GM18867 (cell line): ENCODE measurements around the gene UTP11.
A peak's percentile ranks its signal among the peaks of the same experiment; 100 is the strongest.

Source experiments
- ATAC-seq: cut with Tn5 transposase; IDR thresholded peaks from one replicate; pipeline ENCODE4 v1.9.1; 2021; ENCODE audit warnings: mild to moderate bottlenecking, moderate library complexity; ENCODE audit not compliant: unreplicated experiment

Gene UTP11

DNA sequence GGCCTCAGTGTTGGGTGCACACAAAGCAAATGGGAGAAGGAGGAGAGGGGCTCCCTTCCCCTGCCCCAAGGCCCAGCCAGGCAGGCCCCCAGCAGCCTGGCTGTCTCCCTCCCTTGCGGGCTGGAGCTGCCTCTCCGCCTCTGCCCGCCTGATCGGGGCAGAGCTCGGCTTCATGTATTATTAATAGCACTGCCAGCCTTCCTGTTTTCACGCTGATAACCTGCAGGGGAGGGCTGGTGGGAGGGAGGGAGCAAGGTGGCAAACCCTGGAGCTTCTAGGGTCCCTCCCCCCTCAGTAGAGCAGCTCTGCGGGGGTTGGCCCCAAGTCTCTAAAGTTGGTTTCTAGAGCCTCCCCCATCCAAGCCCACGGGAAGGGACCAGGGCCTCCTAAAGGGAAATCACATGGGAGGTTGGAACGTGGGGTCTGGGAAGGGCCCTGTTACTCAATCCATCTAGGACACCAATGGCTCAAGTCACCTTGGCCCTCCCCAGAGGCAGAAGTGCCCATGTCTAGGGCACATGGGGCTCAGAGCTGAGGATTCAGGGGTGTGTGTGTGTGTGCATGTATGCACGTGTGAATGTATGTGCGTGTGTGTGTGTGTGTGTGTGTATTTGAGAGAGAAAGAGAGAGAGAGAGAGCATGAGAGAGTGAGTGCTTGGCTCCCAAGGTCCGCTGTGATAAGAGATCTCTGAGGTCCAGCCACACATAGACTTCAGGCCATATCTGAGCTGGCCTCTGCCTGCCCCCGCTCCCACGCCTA, 55.9 kb downstream of the UTP11 start:
- no peak for ATAC-seq

DNA sequence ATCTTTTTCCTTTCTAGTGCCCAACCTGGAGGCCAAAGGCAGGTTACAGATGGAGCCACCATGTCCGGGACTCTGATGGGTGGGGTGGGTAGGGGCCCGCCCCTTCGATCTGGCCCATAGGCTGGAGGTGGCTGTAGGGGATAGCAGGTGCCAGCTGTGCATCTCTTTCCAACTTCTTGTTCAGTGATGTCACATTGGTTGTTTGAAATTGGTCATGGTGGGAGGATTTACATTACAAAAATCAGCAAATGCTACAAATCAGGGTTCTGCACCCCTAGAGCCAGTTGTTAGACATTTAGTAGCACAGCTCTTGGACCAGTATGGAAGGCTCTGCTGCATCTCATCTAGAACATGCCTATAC, 56.4 kb downstream of the UTP11 start:
- ATAC-seq, result no peak

DNA sequence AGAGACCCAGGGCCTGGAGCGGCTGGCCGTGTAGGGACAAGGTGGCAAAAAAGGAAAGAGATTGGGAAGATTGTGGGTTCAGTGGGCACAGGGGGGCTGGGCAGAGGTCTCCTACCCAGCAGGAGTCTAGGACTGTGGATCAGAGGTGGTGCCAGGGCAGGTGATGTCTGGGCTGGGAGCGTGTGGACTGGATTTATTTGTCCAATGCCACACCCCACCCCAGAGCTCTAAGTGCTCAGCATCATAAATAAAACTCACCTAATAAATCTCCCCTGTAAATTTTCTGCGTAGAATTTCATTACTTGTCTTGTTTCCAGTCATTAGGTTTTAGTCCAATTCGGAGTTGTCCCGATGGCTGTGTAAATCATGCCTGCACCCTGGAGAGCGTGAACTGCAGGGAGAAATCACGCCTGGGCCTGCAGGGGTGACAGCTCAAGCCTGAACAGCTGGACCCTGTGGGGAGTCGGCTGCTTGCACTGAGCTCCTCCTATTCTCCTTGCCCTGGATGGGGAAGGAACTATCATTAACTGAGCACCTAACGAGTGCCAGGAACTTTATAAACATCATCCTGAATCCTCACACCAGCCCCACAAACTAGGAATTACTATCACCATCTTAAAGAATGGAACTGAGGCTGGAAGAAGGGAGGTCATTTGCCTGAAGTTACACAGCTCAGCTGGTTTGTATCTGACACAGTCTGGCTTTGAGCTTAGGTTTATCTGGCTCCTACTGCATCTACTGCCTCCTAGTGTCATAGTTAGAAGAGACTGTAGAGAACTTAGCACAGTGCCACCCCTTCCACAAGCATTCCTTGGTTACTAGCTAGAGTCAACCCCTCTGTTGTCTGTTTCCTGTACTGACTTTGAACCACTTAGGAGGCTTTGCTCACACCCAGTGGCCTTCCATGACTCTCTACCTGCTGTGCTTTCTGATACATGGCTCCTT, 59.0 kb downstream of the UTP11 start:
- peak; percentile 66 for ATAC-seq

DNA sequence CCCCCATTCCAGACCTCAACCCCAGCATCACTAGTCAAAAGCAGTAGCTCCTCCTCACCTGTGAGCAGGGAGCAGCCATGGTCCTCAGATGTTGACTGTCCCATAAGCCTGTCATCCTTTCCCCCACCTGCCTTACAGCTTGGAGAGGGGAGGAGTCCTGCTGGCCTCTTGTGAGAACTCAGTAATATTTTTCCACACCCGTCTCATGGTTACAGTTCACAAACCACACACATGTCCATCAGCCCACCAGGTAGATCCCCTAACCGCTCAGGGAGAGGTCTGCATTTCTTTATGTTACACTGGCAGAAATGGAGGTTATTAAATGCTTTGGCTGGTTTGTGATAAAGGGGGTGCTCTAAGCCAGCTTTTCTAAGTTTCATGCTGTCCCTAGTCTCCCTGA, 60.3 kb downstream of the UTP11 start:
- ATAC-seq, result no peak

DNA sequence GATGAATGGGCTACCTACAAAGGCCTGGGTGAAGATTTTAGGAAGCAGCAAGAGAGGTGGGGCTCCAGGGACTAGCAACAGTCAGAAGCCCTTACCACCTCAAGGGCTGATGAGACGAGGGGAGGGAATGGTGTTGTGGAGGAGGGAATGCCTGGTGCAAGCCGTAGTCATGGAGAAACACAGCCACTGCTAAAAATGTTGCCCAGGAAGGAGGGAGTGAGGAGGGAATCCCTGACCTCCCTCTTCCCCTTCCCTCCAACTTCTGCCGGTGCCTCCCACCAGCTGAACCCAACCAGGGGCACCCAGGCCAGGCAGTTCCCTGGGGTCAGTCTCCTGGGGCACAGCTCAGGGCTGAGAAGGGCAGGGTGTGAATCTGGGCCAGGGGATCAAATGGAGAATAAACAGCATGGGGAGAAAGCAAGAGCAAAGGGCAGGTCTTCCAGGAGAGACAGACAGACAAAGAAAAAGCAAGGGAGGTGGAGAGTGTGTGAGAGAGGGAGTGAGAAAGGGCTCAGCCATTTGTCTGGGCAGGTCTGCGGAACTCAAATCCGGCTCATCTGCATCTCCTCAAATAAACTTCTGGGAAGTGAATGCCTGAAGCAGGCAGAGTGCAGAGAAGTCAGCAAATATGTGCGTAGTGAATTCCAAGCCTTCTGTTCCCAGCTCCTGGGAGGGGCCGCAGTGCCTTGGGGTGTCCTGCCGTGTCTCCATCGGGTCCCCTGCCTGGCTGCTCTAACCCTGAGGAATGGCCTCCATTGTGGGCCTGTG, 61.2 kb downstream of the UTP11 start:
- ATAC-seq, result no peak

DNA sequence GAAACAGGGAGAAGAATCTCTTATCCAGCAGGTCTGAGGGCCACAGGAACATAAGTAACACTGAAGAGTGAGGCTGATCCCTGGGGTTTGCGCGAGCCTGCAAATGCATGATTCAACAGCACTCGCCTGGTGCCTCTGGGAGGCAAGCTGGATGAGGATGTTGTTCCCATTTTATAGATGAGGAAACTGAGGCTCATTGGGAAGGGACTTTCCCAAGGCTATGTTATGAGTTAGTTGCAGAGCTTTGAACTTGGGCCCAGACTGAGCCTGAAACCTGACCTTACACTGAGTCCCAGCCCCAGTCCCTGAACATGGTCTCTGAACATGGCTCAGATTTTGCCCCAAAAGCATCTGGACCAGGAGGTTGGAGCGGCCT, 61.8 kb downstream of the UTP11 start:
- ATAC-seq, result no peak
